Thyroid gland (tissue), 4 donors: ENCODE data around the gene SLC16A4. TPM values are rescaled to one million over a fixed set of nuclear protein-coding genes. Genes with fewer than 3 reads are reported as not detected.

Experiments used
- DNase-seq, 2 donors: peaks; one replicate each; pipeline ENCODE4 v3.0.0-alpha.2; 2019
- H3K27ac ChIP-seq, 3 donors: fragments of 200-600 bp; sonication (generic); 1 replicate in 2 of 3; 2 replicates in 1 of 3; pipeline ENCODE4 v1.5.1; 2016 to 2019; ENCODE audit warnings: mild to moderate bottlenecking in 1 of 3, moderate library complexity in 1 of 3
- H3K27me3 ChIP-seq: fragments of 200-600 bp; sonication (generic); one replicate; pipeline ENCODE4 v1.5.1; 2019
- H3K36me3 ChIP-seq, 2 donors: fragments of 200-600 bp; sonication (generic); one replicate each; pipeline ENCODE4 v1.5.1; 2016 to 2019
- H3K4me1 ChIP-seq, 2 donors: fragments of 200-600 bp; sonication (generic); one replicate each; pipeline ENCODE4 v1.5.1; 2017 to 2019
- H3K4me3 ChIP-seq, 3 donors: fragments of 200-600 bp; sonication (generic); replicated peaks in 1 of 3; 1 replicate in 2 of 3; 2 replicates in 1 of 3; pipeline ENCODE4 v1.5.1; 2016; ENCODE audit warnings: mild to moderate bottlenecking in 1 of 3
- H3K9me3 ChIP-seq: fragments of 200-600 bp; sonication (generic); one replicate; pipeline ENCODE4 v1.5.1; 2017
- CTCF ChIP-seq, 6 experiments: fragments of 200-600 bp in 3 of 6; fragments of 450-650 bp in 3 of 6; sonication (generic) in 3 of 6; IDR thresholded peaks; one replicate each; pipeline ENCODE4 v1.5.1; 2016 to 2019; ENCODE audit warnings: antibody characterized with exemption in 6 of 6, mild to moderate bottlenecking in 2 of 6, inconsistent platforms in 1 of 6, moderate library complexity in 1 of 6
- POLR2A ChIP-seq, 2 donors: fragments of 450-650 bp; IDR thresholded peaks; one replicate each; pipeline ENCODE4 v1.6.1; 2017; ENCODE audit warnings: antibody characterized with exemption in 2 of 2, mild to moderate bottlenecking in 2 of 2, moderate library complexity in 1 of 2
- WGBS, 2 donors: methylation state at CpG; one replicate each; pipeline ENCODE4 v1.1.5; 2017; 5-methylcytosine and 5-hydroxymethylcytosine counted together
- intact Hi-C: fragments of 100-400 bp; cut with DNase I; formaldehyde crosslinking; loops from one replicate; pipeline ENCODE4 v1.15.1; 2023
- total RNA-seq, 4 donors: library from RNA; depleted of rRNA; stranded (reverse); fragments of >200 nt; gene quantifications; one replicate each; pipeline ENCODE4 v1.2.3, GENCODE V29; 2016

SLC16A4 gene
- total RNA-seq, 4 donors from 2014 or later, result 18.6 to 30.5 (median 25.8) TPM

- H3K27me3 ChIP-seq, result no peaks in the 10 kb centered on the region
- H3K36me3 ChIP-seq, result peaks cover 4 to 7% of the 10 kb centered on the region in 2 donors
- H3K9me3 ChIP-seq, result no peaks in the 10 kb centered on the region
- no peak overlapping the region for H3K27ac ChIP-seq
- no peak for DNase-seq
- intact Hi-C loops, result no loop called here
- H3K4me3 ChIP-seq, result no peak overlapping the region
- no peak for TF ChIP-seq CTCF (IDR thresholded peaks at IDR 0.05)
- TF ChIP-seq POLR2A (IDR thresholded peaks at IDR 0.05), result no peak
- no peaks in the 10 kb centered on the region for H3K4me1 ChIP-seq
- WGBS, 2 donors, result 75 to 79% methylated on average over 10 of the region's 10 CpGs
Measured at GRCh38 chr1:110380672-110381283, 10.0 kb downstream of the SLC16A4 start.

- H3K9me3 ChIP-seq, result no peaks in the 10 kb centered on the region
- WGBS, 2 donors, result 93 to 95% methylated on average over 1 of the region's 1 CpG
- no peak overlapping the region for H3K27ac ChIP-seq
- no peak for DNase-seq
- intact Hi-C loops, result no loop called here
- H3K4me1 ChIP-seq, result no peaks in the 10 kb centered on the region
- no peak overlapping the region for H3K4me3 ChIP-seq
- TF ChIP-seq CTCF (IDR thresholded peaks at IDR 0.05) (no peak), POLR2A (IDR thresholded peaks at IDR 0.05) (no peak)
- no peaks in the 10 kb centered on the region for H3K27me3 ChIP-seq
- H3K36me3 ChIP-seq, result peaks cover 7 to 10% of the 10 kb centered on the region in 2 donors
Measured at GRCh38 chr1:110375490-110375889, 15.3 kb downstream of the SLC16A4 start.

GRCh38 chr1:110370827-110371226, 20.0 kb downstream of the SLC16A4 start:
- intact Hi-C loops, result no loop called here

GRCh38 chr1:110364221-110364620, 26.6 kb downstream of the SLC16A4 start:
- DNase-seq, result no peak
- WGBS, 2 donors, result 93 to 96% methylated on average over 3 of the region's 3 CpGs
- H3K9me3 ChIP-seq, result no peaks in the 10 kb centered on the region
- intact Hi-C loops, result no loop called here
- H3K4me1 ChIP-seq, result no peaks in the 10 kb centered on the region
- TF ChIP-seq CTCF (IDR thresholded peaks at IDR 0.05) (no peak), POLR2A (IDR thresholded peaks at IDR 0.05) (no peak)
- H3K27ac ChIP-seq, result no peak overlapping the region
- no peaks in the 10 kb centered on the region for H3K27me3 ChIP-seq
- H3K36me3 ChIP-seq, result no peaks in the 10 kb centered on the region
- H3K4me3 ChIP-seq, result no peak overlapping the region

More at GRCh38 chr1:110370827-110371226, 20.0 kb downstream of the SLC16A4 start:
- peaks cover 0 to 6% of the 10 kb centered on the region in 2 donors for H3K36me3 ChIP-seq
- H3K27me3 ChIP-seq, result no peaks in the 10 kb centered on the region
- no peak overlapping the region for H3K27ac ChIP-seq
- H3K4me1 ChIP-seq, result no peaks in the 10 kb centered on the region
- TF ChIP-seq CTCF (IDR thresholded peaks at IDR 0.05) (no peak), POLR2A (IDR thresholded peaks at IDR 0.05) (no peak)
- DNase-seq, result no peak
- no peak overlapping the region for H3K4me3 ChIP-seq
- no peaks in the 10 kb centered on the region for H3K9me3 ChIP-seq
- 73 to 85% methylated on average over 1 of the region's 1 CpG for WGBS, 2 donors

GRCh38 chr1:110361856-110362255, 29.0 kb downstream of the SLC16A4 start:
- H3K9me3 ChIP-seq, result no peaks in the 10 kb centered on the region
- no peak for TF ChIP-seq POLR2A (IDR thresholded peaks at IDR 0.05)
- no peak for TF ChIP-seq CTCF (IDR thresholded peaks at IDR 0.05)
- intact Hi-C loops, result no loop called here
- H3K27me3 ChIP-seq, result no peaks in the 10 kb centered on the region
- DNase-seq, result no peak
- no peak overlapping the region for H3K4me3 ChIP-seq
- no peak overlapping the region for H3K27ac ChIP-seq
- 94 to 98% methylated on average over 1 of the region's 1 CpG for WGBS, 2 donors
- H3K4me1 ChIP-seq, result peaks cover 0 to 4% of the 10 kb centered on the region in 2 donors
- H3K36me3 ChIP-seq, result no peaks in the 10 kb centered on the region
